H1 (cell line): ENCODE results near the gene EPB41L2. TPM values are rescaled to one million over a fixed set of nuclear protein-coding genes. Genes with fewer than 3 reads are reported as not detected.

ENCODE experiments used
- ASH2L ChIP-seq: fragments of 200-600, 300-600 bp; sonication (generic); IDR thresholded peaks from one replicate; pipeline ENCODE4 v1.7.1; 2017; ENCODE audit warnings: low read length
- CEBPB ChIP-seq: IDR thresholded peaks from 2 replicates; pipeline ENCODE4 v1.6.1; 2012; ENCODE audit warnings: low read depth, low read length
- CHD1 ChIP-seq: IDR thresholded peaks from 2 replicates; pipeline ENCODE4 v1.6.1; 2012; ENCODE audit warnings: low read depth, low read length, improper control_type of control experiment
- CHD7 ChIP-seq: fragments of 300-600 bp; sonication (generic); IDR thresholded peaks from 2 replicates; pipeline ENCODE4 v1.7.1; 2012; ENCODE audit warnings: low read length, moderate library complexity, mild to moderate bottlenecking, inconsistent platforms; ENCODE audit not compliant: insufficient replicate concordance
- HDAC2 ChIP-seq, 2 experiments: fragments of 300-600 bp in 1 of 2; sonication (generic) in 1 of 2; IDR thresholded peaks; 2 replicates each; pipeline ENCODE4 v1.6.1; 2011 to 2012; ENCODE audit warnings: low read depth in 2 of 2, low read length in 2 of 2, mild to moderate bottlenecking in 2 of 2, moderate library complexity in 2 of 2, borderline replicate concordance in 1 of 2, inconsistent platforms in 1 of 2
- KDM5A ChIP-seq: fragments of 200-600 bp; IDR thresholded peaks from 2 replicates; pipeline ENCODE4 v1.7.1; 2012; ENCODE audit warnings: mild to moderate bottlenecking, low read length, inconsistent platforms, mixed read lengths
- RAD21 ChIP-seq, 2 experiments: IDR thresholded peaks in 1 of 2; conservative IDR thresholded peaks in 1 of 2; 2 replicates each; pipeline ENCODE4 v1.6.1; 2011; ENCODE audit warnings: low read depth in 2 of 2, low read length in 2 of 2, improper control_type of control experiment in 1 of 2, inconsistent platforms in 1 of 2, mild to moderate bottlenecking in 1 of 2, moderate library complexity in 1 of 2
- RFX5 ChIP-seq: IDR thresholded peaks from 2 replicates; pipeline ENCODE4 v1.6.1; 2011; ENCODE audit warnings: low read depth, low read length, improper control_type of control experiment, borderline replicate concordance
- TAF1 ChIP-seq: IDR thresholded peaks from 2 replicates; pipeline ENCODE4 v1.6.1; 2011; ENCODE audit warnings: mild to moderate bottlenecking, low read depth, low read length
- polyA plus RNA-seq, 7 experiments: library from polyadenylated mRNA; depleted of rRNA in 3 of 7; stranded (reverse) in 5 of 7; unstranded in 2 of 7; fragments of >200 nt in 5 of 7; fragments of 200-250 nt in 2 of 7; gene quantifications; 1 replicate in 5 of 7; 2 replicates in 1 of 7; 4 replicates in 1 of 7; pipeline versions ENCODE4 v1.2.1 to v1.2.3, GENCODE V29; 2011 to 2013; ENCODE audit warnings: missing spikeins in 2 of 7, mixed read lengths in 2 of 7
- total RNA-seq: library from RNA; stranded (reverse); fragmentation: NEBNext Ultra II Directional; extraction: Animal tissue kit (Norgen Biotek cat#: 25700); gene quantifications from 2 replicates; pipeline ENCODE4 v1.2.1, GENCODE V29; 2021

EPB41L2 gene
- total and polyA plus RNA-seq, 2 of the 8 experiments (the other 6 are each of a cell fraction or from before 2014, with no cell fraction given): 22.5 to 123 TPM

DNA sequence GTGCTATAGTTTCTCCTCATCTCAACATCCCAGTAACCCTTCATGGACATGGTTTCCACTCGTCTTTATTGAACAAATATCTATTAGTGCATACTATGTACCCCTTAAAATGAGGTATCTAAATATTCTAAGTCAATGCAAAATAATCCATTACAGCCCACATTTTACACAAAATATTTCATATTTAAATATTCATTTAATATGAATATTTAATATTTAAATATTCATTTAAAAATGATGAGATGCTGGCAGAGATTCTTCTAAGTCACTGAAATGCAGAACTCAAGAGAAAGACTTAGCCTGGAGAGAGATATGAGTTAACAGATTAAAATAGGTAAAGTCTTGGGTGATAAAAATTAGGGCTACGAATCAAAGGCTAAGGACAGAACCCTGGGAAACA lies 17.9 kb downstream of the EPB41L2 start (continued):
- no peak for TF ChIP-seq RFX5
- TF ChIP-seq ASH2L: no peak
- no peak for TF ChIP-seq CHD7
- no peak for TF ChIP-seq RAD21 (IDR thresholded peaks at IDR 0.05 in 1 of 2, conservative IDR thresholded peaks at IDR 0.05 in 1 of 2; ENCODE audit: low read depth in 2 of 2, low read length in 2 of 2)
- TF ChIP-seq CHD1: no peak
- TF ChIP-seq CEBPB: no peak
- no peak for TF ChIP-seq HDAC2 (IDR thresholded peaks at IDR 0.05; ENCODE audit: borderline replicate concordance in 1 of 2, low read depth in 2 of 2, low read length in 2 of 2)
- no peak for TF ChIP-seq TAF1
- TF ChIP-seq KDM5A: no peak
- TF ChIP-seq, all 59 proteins: peak for 0
